22Rv1 (cell line): Measurements from ENCODE around the gene MAP4K2.

Experiments used
- CTCF ChIP-seq: fragments of 450-650 bp; IDR thresholded peaks from 2 replicates; pipeline ENCODE4 v1.5.1; 2017; ENCODE audit warnings: mild to moderate bottlenecking
- ZFX ChIP-seq: fragments of 450-650 bp; IDR thresholded peaks from 2 replicates; pipeline ENCODE4 v1.6.1; 2017; ENCODE audit warnings: antibody characterized with exemption, borderline replicate concordance

- TF ChIP-seq CTCF, result no peak
- no peak for TF ChIP-seq ZFX
Measured at GRCh38 chr11:64778473-64779298, 24.3 kb downstream of the MAP4K2 start, which contains the start of gene SF1.
